LNCAP (cell line): ENCODE measurements around the gene KL.

ENCODE experiments used
- TF ChIP-seq, protein P1 (sequence below): fragments of 450-650 bp; IDR thresholded peaks from 2 replicates; pipeline ENCODE4 v1.5.1; 2017; ENCODE audit warnings: mild to moderate bottlenecking

KL gene

DNA sequence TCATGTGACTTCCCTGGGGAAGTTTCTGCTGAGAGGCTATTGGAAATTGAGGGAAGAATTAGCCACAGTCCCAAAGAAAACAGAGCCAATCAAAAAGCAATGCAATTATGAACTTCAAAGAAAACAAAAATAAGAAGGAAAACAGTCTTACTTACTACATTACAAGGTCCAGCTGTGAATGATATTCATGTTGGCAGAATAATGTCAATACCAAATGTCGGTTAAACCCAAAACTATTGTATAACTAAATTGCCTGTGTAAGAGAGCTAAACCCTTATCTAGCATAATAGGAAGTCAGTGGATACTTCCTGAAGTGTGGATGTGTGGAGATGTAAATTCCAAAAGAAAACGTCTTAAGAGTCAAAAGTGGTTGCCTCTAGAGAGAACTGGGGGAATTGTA, 12.4 kb downstream of the KL start:
- TF ChIP-seq, protein P1, sequence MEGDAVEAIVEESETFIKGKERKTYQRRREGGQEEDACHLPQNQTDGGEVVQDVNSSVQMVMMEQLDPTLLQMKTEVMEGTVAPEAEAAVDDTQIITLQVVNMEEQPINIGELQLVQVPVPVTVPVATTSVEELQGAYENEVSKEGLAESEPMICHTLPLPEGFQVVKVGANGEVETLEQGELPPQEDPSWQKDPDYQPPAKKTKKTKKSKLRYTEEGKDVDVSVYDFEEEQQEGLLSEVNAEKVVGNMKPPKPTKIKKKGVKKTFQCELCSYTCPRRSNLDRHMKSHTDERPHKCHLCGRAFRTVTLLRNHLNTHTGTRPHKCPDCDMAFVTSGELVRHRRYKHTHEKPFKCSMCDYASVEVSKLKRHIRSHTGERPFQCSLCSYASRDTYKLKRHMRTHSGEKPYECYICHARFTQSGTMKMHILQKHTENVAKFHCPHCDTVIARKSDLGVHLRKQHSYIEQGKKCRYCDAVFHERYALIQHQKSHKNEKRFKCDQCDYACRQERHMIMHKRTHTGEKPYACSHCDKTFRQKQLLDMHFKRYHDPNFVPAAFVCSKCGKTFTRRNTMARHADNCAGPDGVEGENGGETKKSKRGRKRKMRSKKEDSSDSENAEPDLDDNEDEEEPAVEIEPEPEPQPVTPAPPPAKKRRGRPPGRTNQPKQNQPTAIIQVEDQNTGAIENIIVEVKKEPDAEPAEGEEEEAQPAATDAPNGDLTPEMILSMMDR: no peak

DNA sequence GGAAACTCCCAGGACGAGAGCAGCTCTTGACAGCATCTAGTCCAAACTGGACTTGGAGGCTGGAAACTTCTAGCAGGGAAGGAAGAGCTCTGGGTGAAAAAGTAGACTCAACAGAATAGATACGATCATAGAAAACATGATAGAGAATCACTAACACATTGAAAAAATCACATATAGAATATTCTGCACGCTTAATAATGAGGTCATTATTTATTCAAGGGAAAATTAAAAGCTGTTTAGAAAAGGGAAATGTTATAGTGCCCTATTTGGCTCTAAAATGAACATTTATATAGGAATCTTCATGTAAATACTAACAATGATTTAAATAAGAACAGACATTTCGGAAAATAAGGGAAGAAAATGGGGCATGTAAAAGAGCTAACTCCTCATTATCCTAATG, 15.1 kb downstream of the KL start:
- TF ChIP-seq, protein P1: no peak

DNA sequence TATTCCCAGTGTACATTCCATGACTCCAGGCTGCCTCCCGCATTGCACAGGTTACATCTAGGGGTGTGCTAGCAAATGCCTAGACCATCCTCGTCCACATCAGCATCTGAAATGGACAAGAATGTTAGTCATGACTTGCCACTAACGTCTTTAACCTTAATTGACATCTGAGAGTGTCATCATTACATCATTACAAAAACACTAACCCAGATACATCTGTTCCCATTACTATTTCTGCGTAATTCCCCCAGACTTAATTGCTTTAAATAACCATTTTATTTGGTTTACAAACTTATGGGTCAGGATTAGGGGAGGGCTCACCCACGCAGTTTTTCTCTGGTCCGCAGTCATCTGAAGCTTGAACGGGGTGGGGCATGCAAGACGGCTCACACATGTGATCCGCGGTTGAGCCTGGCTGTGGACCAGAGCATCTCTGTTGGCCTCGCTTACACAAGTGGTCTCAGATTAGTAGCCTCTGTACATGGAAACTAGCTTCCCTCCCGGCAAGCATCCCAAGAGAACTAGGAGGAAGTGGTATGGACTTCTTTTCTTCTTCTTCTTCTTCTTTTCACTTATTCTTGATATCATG, 15.9 kb downstream of the KL start:
- TF ChIP-seq, protein P1: no peak

DNA sequence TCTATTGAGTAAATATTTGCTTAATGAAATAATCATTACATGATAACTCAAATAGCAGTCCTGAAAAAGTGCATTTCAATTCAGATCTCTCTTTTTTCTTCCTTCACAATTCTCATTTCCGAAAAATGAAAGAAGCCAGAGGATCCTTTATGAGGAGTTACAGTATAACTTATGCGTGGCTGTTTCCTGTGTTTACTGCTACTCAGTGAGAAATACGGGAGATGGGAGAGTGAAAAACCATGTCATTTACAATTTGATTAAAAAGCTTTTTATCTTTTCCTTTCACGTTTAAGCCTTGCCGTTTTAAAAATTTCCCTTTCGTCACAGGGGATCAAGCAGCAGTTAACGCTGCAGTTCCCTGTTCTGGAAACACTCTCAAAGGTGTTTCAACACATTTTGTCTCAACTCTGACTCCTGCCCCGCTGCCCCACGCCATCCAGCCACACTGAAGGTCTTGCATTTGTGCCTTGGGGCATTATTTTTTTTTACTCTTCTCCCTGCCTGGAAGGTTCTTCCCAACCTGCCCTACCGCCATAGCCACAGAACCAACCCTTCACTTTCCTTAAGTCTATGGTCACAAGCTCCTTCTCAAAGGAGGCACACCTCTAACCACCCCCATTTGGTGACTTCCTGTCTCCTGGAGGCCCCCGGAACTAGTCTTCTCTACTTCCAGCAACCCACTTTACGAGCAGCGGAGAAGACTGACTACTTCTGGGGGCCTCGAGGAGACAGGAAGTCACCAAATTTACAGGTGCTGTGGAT, 17.0 kb downstream of the KL start:
- TF ChIP-seq, protein P1: no peak

DNA sequence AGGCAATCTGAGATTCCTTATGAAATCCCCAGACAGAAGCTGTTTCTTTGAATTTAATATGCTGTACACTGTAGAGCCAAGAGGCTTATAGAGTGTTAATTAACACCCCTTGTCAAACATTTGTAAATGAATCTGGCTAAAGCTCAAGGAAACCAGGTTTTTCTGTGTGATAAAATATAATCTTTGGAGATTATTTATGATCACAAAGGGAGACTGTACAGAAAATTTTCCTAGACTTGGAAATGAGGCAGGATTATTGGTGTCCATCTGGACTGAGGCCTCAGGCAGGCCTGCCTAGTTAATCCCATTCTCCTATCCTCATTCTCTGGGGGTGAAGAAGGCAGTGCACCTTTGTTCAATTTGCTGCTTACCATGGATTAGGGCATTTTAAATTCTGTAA, 17.8 kb downstream of the KL start:
- TF ChIP-seq, protein P1: no peak

DNA sequence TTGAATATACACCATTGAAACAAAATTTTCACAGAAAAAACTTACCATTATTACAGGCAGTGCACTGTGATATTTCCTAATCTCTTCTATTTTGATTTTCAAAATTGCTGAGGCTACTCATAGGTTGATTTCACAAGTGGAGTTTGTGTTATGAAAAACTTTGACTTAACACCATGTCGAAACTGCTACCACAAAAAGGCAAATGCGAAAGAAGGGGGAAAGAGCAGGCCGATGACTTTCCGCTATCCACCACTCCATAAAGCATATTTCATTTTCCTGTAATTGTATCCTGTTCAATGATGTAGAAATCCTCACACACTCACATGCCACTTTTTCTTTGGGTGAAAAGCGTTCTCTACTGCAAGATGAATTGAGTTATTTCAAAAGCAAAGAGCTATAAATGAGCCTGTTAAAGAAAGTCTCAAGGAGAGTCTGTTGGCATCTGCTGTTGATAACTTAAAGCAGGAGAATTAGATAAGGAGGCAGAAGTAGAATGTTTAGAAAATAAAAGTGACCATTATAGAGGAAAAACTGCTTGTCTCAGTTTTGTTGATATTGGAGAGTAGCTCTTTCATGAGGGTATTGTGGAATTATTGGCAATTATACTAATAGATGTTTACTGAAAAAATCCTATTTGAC, 18.8 kb downstream of the KL start:
- TF ChIP-seq, protein P1: no peak

DNA sequence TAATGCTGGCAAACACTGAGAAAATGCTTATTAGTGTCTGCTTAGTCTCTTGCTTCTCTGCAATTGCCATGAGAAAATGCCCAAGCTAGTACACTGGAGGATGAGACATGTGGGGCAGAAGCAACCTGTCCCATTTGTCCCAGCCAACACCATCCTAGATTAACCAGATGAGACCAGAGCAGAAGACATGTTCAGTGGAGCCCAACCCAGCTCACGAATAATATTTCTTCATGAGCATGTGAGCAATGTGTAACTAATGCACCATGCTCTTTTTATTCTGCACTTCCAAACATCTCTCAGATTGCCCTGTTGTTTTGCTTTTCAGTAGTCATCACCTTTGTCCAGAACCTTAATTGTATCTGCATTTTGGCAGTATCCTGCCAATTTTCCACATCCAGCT, 21.4 kb downstream of the KL start:
- TF ChIP-seq, protein P1: no peak
